ENCODE data around the gene ENOPH1.

GRCh38 chr4:82501154-82501442 is 70.7 kb downstream of the ENOPH1 start:
- no peak for TF ChIP-seq NFRKB (IDR thresholded peaks at IDR 0.05)
- TF ChIP-seq TARDBP (IDR thresholded peaks at IDR 0.05), result no peak
- TF ChIP-seq SP1 (IDR thresholded peaks at IDR 0.05), result no peak
- no peak for TF ChIP-seq FOXM1 (IDR thresholded peaks at IDR 0.05; ENCODE audit: borderline replicate concordance)
- no peak for TF ChIP-seq ELF4 (IDR thresholded peaks at IDR 0.05)
- TF ChIP-seq HDGF (IDR thresholded peaks at IDR 0.05; ENCODE audit: borderline replicate concordance), result no peak
- no peak for TF ChIP-seq BHLHE40 (IDR thresholded peaks at IDR 0.05; ENCODE audit: borderline replicate concordance)
- TF ChIP-seq ZNF384 (IDR thresholded peaks at IDR 0.05), result no peak
- TF ChIP-seq FOXK2 (IDR thresholded peaks at IDR 0.05), result no peak
- no peak for TF ChIP-seq LEF1 (IDR thresholded peaks at IDR 0.05; ENCODE audit: borderline replicate concordance)
- no peak for TF ChIP-seq L3MBTL2 (conservative IDR thresholded peaks at IDR 0.05)
- TF ChIP-seq SUZ12 (IDR thresholded peaks at IDR 0.05), result no peak

Data from HEK293T (cell line).